GM12878 (cell line): ENCODE measurements around the gene AFAP1. TPM values are rescaled to one million over a fixed set of nuclear protein-coding genes. Genes with fewer than 3 reads are reported as not detected.

Source experiments
- ATAC-seq: fragments of 200-7000 bp; cut with Tn5 transposase; 3 replicates; pipeline ENCODE4 v1.9.1; 2020; ENCODE audit warnings: mild to moderate bottlenecking, moderate library complexity
- BruUV-seq: library from RNA; stranded (reverse); fragments of 400-500 nt; replicated peaks from 2 replicates; lab custom pipeline; 2021; lab: Mats Ljungman, UMichigan
- CTCF ChIA-PET: fragments of 300-600 bp; sonication (Branson Sonifier 250); formaldehyde crosslinking; extraction: SDS; loops from one replicate; lab custom pipeline; 2021; ENCODE audit warnings: inconsistent platforms; lab: Yijun Ruan, JAX
- POLR2A ChIA-PET: fragments of 350-600 bp; formaldehyde crosslinking; extraction: SDS; loops from one replicate; lab custom pipeline; 2021; ENCODE audit warnings: inconsistent platforms; lab: Charles Lee
- RAD21 ChIA-PET: fragments of 300-600 bp; sonication (Branson Sonifier 250); formaldehyde crosslinking; loops from one replicate; lab custom pipeline; 2023; ENCODE audit warnings: antibody characterized with exemption; ENCODE audit not compliant: unreplicated experiment; lab: Charles Lee
- SMC1A ChIA-PET: fragments of 300-600 bp; sonication (Branson Sonifier 250); formaldehyde crosslinking; loops from one replicate; lab custom pipeline; 2023; ENCODE audit not compliant: unreplicated experiment, uncharacterized antibody; lab: Charles Lee
- DNase-seq: peaks from one replicate; pipeline ENCODE4 v3.0.0-alpha.2; 2011; ENCODE audit warnings: low read depth, low spot score
- FAIRE-seq: peaks from 3 replicates; lab custom pipeline; 2011; peaks lifted over from hg19 to GRCh38; lab: Jason Lieb, UNC
- H2AFZ ChIP-seq: 2 replicates; pipeline ENCODE4 v1.6.0; 2011; ENCODE audit warnings: low read depth, low read length, control low read depth; ENCODE audit not compliant: control insufficient read depth
- H3K27ac ChIP-seq: 2 replicates; pipeline ENCODE4 v1.5.1; 2011; ENCODE audit warnings: control low read depth; ENCODE audit not compliant: control insufficient read depth, insufficient read depth
- H3K27me3 ChIP-seq, 2 experiments: replicated peaks in 1 of 2; 2 replicates each; pipeline versions ENCODE4 v1.6.0 to v1.6.1; 2011; ENCODE audit warnings: low read length in 1 of 2; ENCODE audit not compliant: control insufficient read depth in 2 of 2, insufficient read depth in 2 of 2
- H3K36me3 ChIP-seq, 2 experiments: 2 replicates each; pipeline ENCODE4 v1.5.1; 2011; ENCODE audit warnings: low read length in 1 of 2; ENCODE audit not compliant: control insufficient read depth in 2 of 2, insufficient read depth in 2 of 2
- H3K4me1 ChIP-seq: 2 replicates; pipeline ENCODE4 v1.6.1; 2011; ENCODE audit warnings: mild to moderate bottlenecking, low read length, moderate library complexity, mixed read lengths; ENCODE audit not compliant: control insufficient read depth, insufficient read depth
- H3K4me2 ChIP-seq: 2 replicates; pipeline ENCODE4 v1.6.0; 2011; ENCODE audit warnings: control low read depth; ENCODE audit not compliant: control insufficient read depth, insufficient read depth
- H3K4me3 ChIP-seq: fragments of 200-600 bp; sonication (generic); 2 replicates; pipeline ENCODE4 v1.5.1; 2016
- H3K79me2 ChIP-seq: 2 replicates; pipeline ENCODE4 v1.6.0; 2011; ENCODE audit warnings: low read length; ENCODE audit not compliant: control insufficient read depth, insufficient read depth
- H3K9ac ChIP-seq: 2 replicates; pipeline ENCODE4 v1.8.0; 2011; ENCODE audit warnings: low read length, control low read depth, mixed read lengths; ENCODE audit not compliant: control insufficient read depth, insufficient read depth
- H3K9me3 ChIP-seq: replicated peaks from 3 replicates; pipeline ENCODE4 v1.5.1; 2011; ENCODE audit warnings: mild to moderate bottlenecking, low read length; ENCODE audit not compliant: control insufficient read depth, insufficient read depth
- H4K20me1 ChIP-seq: 2 replicates; pipeline ENCODE4 v1.6.0; 2011; ENCODE audit not compliant: control insufficient read depth, insufficient read depth
- ATF7 ChIP-seq: fragments of 450-650 bp; IDR thresholded peaks from 2 replicates; pipeline ENCODE4 v1.6.1; 2016; ENCODE audit warnings: low read depth, mild to moderate bottlenecking
- CREB1 ChIP-seq: IDR thresholded peaks from 2 replicates; pipeline ENCODE4 v1.6.1; 2012; ENCODE audit warnings: low read depth, mild to moderate bottlenecking, inconsistent platforms
- EGR1 ChIP-seq, 2 experiments: IDR thresholded peaks; 1 replicate in 1 of 2; 2 replicates in 1 of 2; pipeline ENCODE4 v1.6.1; 2011 to 2012; ENCODE audit warnings: low read depth in 2 of 2, low read length in 2 of 2, borderline replicate concordance in 1 of 2, mild to moderate bottlenecking in 1 of 2, moderate library complexity in 1 of 2
- ETV6 ChIP-seq, 2 experiments: fragments of 450-650 bp in 1 of 2; IDR thresholded peaks in 1 of 2; conservative IDR thresholded peaks in 1 of 2; 2 replicates each; pipeline ENCODE4 v1.6.1; 2014; ENCODE audit warnings: antibody characterized with exemption in 1 of 2, borderline replicate concordance in 1 of 2, low read depth in 1 of 2, mild to moderate bottlenecking in 1 of 2, moderate library complexity in 1 of 2
- MXI1 ChIP-seq: fragments of 150-350 bp; IDR thresholded peaks from 2 replicates; pipeline ENCODE4 v1.6.1; 2011; ENCODE audit warnings: low read depth, mild to moderate bottlenecking, inconsistent platforms, low read length, improper control_type of control experiment
- NBN ChIP-seq: fragments of 450-650 bp; IDR thresholded peaks from 2 replicates; pipeline ENCODE4 v1.6.1; 2016
- NR2F1 ChIP-seq: fragments of 450-650 bp; conservative IDR thresholded peaks from 2 replicates; pipeline ENCODE4 v1.6.1; 2017; ENCODE audit warnings: mild to moderate bottlenecking
- PAX5 ChIP-seq: IDR thresholded peaks from 2 replicates; pipeline ENCODE4 v1.6.1; 2011; ENCODE audit warnings: low read depth, low read length, borderline replicate concordance
- PAX8 ChIP-seq: fragments of 450-650 bp; IDR thresholded peaks from 2 replicates; pipeline ENCODE4 v1.6.1; 2017; ENCODE audit warnings: mild to moderate bottlenecking, moderate library complexity
- RUNX3 ChIP-seq: IDR thresholded peaks from 2 replicates; pipeline ENCODE4 v1.6.1; 2012; ENCODE audit warnings: low read length, inconsistent platforms
- SIN3A ChIP-seq: IDR thresholded peaks from 2 replicates; pipeline ENCODE4 v1.6.1; 2012; ENCODE audit warnings: low read depth, low read length, improper control_type of control experiment
- WGBS: methylation state at CpG from one replicate; pipeline ENCODE4 v1.1.6; 2016; ENCODE audit warnings: low lambda C conversion rate; ENCODE audit not compliant: insufficient replicate concordance, insufficient coverage; ENCODE audit errors: missing lambda C conversion rate; 5-methylcytosine and 5-hydroxymethylcytosine counted together
- in situ Hi-C: fragments of 300-500 bp; cut with MboI; formaldehyde crosslinking; loops from 9 replicates; pipeline ENCODE4 v1.14.3; 2018; ENCODE audit warnings: mixed read lengths
- intact Hi-C: fragments of 100-400 bp; cut with micrococcal nuclease; formaldehyde crosslinking; loops from one replicate; pipeline ENCODE4 v1.14.2; 2022; ENCODE audit not compliant: unreplicated experiment
- polyA plus RNA-seq, 11 experiments: library from polyadenylated mRNA; depleted of rRNA in 4 of 11; unstranded in 6 of 11; stranded (reverse) in 5 of 11; fragments of >200 nt; fragmentation: Nextera tagmentation in 4 of 11; fragmentation: Illumina TruSeq in 1 of 11; extraction: Ambion mirVana in 4 of 11; extraction: Trizol in 1 of 11; gene quantifications; 1 replicate in 1 of 11; 2 replicates in 10 of 11; pipeline versions ENCODE4 v1.2.1 to v1.2.3, GENCODE V29; 2011 to 2016; ENCODE audit warnings: inconsistent platforms in 2 of 11, missing spikeins in 2 of 11, low read depth in 1 of 11
- total RNA-seq, 4 experiments: library from RNA; depleted of rRNA in 3 of 4; stranded (reverse); fragments of >200 nt in 3 of 4; fragmentation: Illumina TruSeq in 1 of 4; extraction: Trizol in 1 of 4; gene quantifications; 2 replicates each; pipeline versions ENCODE4 v1.2.1 to v1.2.3, GENCODE V29; 2013 to 2021
- TF ChIP-seq, protein P1 (sequence below): fragments of 450-650 bp; IDR thresholded peaks from 2 replicates; pipeline ENCODE4 v1.6.1; 2017; ENCODE audit warnings: mild to moderate bottlenecking, moderate library complexity

AFAP1 gene
- total and polyA plus RNA-seq, 10 of the 15 experiments (the other 5 are each of a cell fraction or from before 2014, with no cell fraction given) = 0.02 to 0.23 (median 0.09) TPM; not detected in 1

DNA sequence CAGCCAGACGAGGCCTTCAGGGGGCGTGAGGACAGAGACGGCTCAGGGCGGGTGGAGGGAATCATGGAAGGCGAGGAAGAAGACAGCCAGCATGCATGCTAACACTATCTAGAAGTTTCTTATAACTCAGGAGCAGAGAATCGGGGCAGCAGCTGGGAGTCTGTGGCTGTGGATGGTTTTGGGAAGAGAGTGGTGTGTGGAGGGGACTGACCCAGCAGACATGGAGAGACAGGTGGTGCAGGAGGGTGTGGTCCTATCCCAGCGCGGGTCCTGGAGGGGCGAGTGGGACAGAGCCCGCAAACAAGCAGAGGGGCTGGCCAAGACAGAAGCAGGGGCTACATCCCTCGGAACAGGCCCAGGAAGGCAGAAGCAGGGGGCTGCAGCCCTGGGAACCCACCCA lies 192.1 kb downstream of the AFAP1 start (continued):
- TF ChIP-seq EGR1 (IDR thresholded peaks at IDR 0.05; ENCODE audit: borderline replicate concordance in 1 of 2, low read depth in 2 of 2, low read length in 2 of 2) = no peak
- TF ChIP-seq RUNX3 = no peak
- TF ChIP-seq SIN3A = no peak
- TF ChIP-seq PAX5 = no peak
- TF ChIP-seq PAX8 = no peak
- TF ChIP-seq CREB1 = no peak
- no peak for TF ChIP-seq NR2F1
- TF ChIP-seq, protein P1, sequence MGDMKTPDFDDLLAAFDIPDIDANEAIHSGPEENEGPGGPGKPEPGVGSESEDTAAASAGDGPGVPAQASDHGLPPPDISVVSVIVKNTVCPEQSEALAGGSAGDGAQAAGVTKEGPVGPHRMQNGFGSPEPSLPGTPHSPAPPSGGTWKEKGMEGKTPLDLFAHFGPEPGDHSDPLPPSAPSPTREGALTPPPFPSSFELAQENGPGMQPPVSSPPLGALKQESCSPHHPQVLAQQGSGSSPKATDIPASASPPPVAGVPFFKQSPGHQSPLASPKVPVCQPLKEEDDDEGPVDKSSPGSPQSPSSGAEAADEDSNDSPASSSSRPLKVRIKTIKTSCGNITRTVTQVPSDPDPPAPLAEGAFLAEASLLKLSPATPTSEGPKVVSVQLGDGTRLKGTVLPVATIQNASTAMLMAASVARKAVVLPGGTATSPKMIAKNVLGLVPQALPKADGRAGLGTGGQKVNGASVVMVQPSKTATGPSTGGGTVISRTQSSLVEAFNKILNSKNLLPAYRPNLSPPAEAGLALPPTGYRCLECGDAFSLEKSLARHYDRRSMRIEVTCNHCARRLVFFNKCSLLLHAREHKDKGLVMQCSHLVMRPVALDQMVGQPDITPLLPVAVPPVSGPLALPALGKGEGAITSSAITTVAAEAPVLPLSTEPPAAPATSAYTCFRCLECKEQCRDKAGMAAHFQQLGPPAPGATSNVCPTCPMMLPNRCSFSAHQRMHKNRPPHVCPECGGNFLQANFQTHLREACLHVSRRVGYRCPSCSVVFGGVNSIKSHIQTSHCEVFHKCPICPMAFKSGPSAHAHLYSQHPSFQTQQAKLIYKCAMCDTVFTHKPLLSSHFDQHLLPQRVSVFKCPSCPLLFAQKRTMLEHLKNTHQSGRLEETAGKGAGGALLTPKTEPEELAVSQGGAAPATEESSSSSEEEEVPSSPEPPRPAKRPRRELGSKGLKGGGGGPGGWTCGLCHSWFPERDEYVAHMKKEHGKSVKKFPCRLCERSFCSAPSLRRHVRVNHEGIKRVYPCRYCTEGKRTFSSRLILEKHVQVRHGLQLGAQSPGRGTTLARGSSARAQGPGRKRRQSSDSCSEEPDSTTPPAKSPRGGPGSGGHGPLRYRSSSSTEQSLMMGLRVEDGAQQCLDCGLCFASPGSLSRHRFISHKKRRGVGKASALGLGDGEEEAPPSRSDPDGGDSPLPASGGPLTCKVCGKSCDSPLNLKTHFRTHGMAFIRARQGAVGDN = no peak

DNA sequence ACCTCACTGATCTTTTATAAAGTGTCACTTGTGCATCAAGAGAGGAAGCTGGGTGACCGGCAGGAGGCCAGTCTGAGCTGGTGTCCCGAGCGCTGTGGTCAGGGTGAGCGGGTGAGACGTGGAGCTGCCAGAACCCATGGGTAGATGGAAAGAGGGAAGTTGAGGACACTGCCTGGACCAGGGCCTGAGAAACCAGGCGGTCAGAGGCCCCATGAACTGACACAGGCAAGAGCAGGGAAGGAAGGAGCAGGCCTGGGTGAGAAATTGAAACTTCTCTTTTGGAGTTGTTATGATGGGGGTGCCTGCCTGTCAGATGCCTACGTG lies 192.6 kb downstream of the AFAP1 start:
- no peak for TF ChIP-seq ETV6 (conservative IDR thresholded peaks at IDR 0.05 in 1 of 2, IDR thresholded peaks at IDR 0.05 in 1 of 2; ENCODE audit: borderline replicate concordance in 1 of 2, low read depth in 1 of 2)
- TF ChIP-seq ATF7 = no peak
- no peak for TF ChIP-seq MXI1
- no peak for TF ChIP-seq NBN
- TF ChIP-seq, all 136 proteins: peak for 0
- Histone ChIP-seq H3K4me1 (peaks cover 13% of the 10 kb centered on the region), H3K27ac (no peak overlapping the region), H3K4me3 (no peak overlapping the region), H3K27me3 (no peaks in the 10 kb centered on the region; a peak in 1 of 4 replicates), H3K9me3 (no peaks in the 10 kb centered on the region), H3K4me2 (no peak overlapping the region), H4K20me1 (no peaks in the 10 kb centered on the region), H3K36me3 (no peaks in the 10 kb centered on the region), H2AFZ (no peak overlapping the region), H3K9ac (no peak overlapping the region), H3K79me2 (no peaks in the 10 kb centered on the region)
- ChIA-PET POLR2A (no interaction called here), CTCF (no interaction called here), RAD21 (no interaction called here), SMC1A (no interaction called here)
- no peak for ATAC-seq
- WGBS = 45% methylated on average over 7 of the region's 7 CpGs
- in situ Hi-C loops = no loop called here
- BruUV-seq = no TSS peak
- no peak for DNase-seq
- FAIRE-seq = no peak
- intact Hi-C loops = no loop called here
